22Rv1 (cell line): ENCODE results near the gene PAPOLA.

Source experiments
- H3K27ac ChIP-seq: fragments of 450-650 bp; 2 replicates; pipeline ENCODE4 v1.5.1; 2017
- ZFX ChIP-seq: fragments of 450-650 bp; IDR thresholded peaks from 2 replicates; pipeline ENCODE4 v1.6.1; 2017; ENCODE audit warnings: antibody characterized with exemption, borderline replicate concordance
- TF ChIP-seq, protein P1 (sequence below): fragments of 450-650 bp; IDR thresholded peaks from 2 replicates; pipeline ENCODE4 v1.5.1; 2017; ENCODE audit warnings: mild to moderate bottlenecking

Gene PAPOLA

DNA sequence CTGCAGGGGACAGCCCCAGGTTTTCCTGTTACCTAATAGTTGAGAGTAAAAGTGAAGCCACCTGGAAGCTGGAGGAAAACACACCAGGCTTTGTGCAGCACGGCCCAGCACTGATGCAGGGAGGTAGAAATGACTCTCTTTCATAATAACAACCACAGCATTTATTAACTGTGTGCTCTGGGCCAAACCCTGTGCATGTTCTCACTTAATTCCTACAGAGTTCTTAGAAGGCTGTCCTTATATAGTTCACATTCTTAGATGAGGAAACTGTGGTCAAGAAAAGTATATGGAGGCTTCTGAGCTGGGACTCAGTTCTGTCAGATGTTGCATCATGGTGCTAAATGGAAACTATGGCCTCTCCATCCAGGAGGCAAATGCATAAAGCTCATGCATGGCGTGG, 100.0 kb downstream of the PAPOLA start:
- TF ChIP-seq, protein P1, sequence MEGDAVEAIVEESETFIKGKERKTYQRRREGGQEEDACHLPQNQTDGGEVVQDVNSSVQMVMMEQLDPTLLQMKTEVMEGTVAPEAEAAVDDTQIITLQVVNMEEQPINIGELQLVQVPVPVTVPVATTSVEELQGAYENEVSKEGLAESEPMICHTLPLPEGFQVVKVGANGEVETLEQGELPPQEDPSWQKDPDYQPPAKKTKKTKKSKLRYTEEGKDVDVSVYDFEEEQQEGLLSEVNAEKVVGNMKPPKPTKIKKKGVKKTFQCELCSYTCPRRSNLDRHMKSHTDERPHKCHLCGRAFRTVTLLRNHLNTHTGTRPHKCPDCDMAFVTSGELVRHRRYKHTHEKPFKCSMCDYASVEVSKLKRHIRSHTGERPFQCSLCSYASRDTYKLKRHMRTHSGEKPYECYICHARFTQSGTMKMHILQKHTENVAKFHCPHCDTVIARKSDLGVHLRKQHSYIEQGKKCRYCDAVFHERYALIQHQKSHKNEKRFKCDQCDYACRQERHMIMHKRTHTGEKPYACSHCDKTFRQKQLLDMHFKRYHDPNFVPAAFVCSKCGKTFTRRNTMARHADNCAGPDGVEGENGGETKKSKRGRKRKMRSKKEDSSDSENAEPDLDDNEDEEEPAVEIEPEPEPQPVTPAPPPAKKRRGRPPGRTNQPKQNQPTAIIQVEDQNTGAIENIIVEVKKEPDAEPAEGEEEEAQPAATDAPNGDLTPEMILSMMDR: no peak
- TF ChIP-seq ZFX: no peak
- H3K27ac ChIP-seq: no peak overlapping the region

- TF ChIP-seq, protein P1: no peak
- no peak for TF ChIP-seq ZFX
- H3K27ac ChIP-seq: no peak overlapping the region
Observed at GRCh38 chr14:96603350-96604255, 101.4 kb downstream of the PAPOLA start.

- TF ChIP-seq, protein P1: no peak
- TF ChIP-seq ZFX: no peak
- H3K27ac ChIP-seq: no peak overlapping the region
Observed at GRCh38 chr14:96614481-96614881, 112.3 kb downstream of the PAPOLA start.

DNA sequence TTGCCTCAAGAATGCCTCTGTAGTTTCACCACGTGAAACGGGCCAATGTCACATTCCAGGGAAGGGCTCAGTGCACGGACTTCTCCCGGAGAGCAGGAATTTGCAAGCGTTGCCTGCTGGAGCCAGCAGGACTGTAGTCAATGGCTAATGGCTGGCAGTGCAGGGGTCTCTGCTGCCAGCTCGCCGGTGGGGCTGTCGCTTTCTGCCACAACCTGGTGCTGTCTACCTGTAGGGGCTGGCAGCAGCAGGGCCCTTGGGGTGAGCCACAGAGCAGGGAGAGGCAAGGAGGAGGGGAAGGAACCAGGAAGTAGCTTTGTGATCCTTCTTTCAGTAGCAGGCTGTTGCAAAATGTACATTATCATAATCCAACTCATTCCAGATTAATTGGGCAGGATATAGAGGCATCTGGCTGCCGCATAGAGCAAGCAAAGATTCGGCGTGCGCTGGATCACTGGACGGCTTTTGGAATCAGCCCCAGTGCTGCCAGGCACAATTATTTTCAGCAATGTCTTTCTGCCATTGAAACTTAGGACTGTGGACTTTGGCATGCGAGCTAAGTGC, 114.1 kb downstream of the PAPOLA start:
- TF ChIP-seq, protein P1: no peak
- TF ChIP-seq ZFX: no peak

More for the DNA sequence above, 114.1 kb downstream of the PAPOLA start:
- no peak overlapping the region for H3K27ac ChIP-seq
